ENCODE measurements around the gene MYL12A.
"Not testable (repeated sequence)": the region's sequence is repeated elsewhere in the genome, so short reads cannot be mapped to it uniquely, and the experiment has no call there.

- TF ChIP-seq POLR2A, POLR2AphosphoS5 (IDR thresholded peaks at IDR 0.05; ENCODE audit: low read depth, low read length): not testable (repeated sequence)
These were observed 49.2 kb upstream of the MYL12A start for GRCh38 chr18:3198260-3198860.
